ENCODE results near the gene CTIF.
"Not testable (repeated sequence)": the region's sequence is repeated elsewhere in the genome, so short reads cannot be mapped to it uniquely, and the experiment has no call there.

The CTIF gene

GRCh38 chr18:48861181-48861708 is 322.4 kb downstream of the CTIF start:
- no peak for DNase-seq

- no peak for DNase-seq
Observed at GRCh38 chr18:48862132-48862531, 323.3 kb downstream of the CTIF start.

GRCh38 chr18:48862678-48863270 is 323.9 kb downstream of the CTIF start:
- no peak for DNase-seq

- DNase-seq, result no peak
Observed at GRCh38 chr18:48863432-48864065, 324.7 kb downstream of the CTIF start.

- no peak for DNase-seq
Observed at GRCh38 chr18:48864876-48865275, 326.0 kb downstream of the CTIF start.

GRCh38 chr18:48866028-48866733 is 327.4 kb downstream of the CTIF start:
- DNase-seq, result no peak

- DNase-seq, result no peak
Observed at GRCh38 chr18:48866856-48867255, 328.0 kb downstream of the CTIF start.

GRCh38 chr18:48867978-48868377 is 329.1 kb downstream of the CTIF start:
- DNase-seq, result no peak

GRCh38 chr18:48868468-48869466 is 329.9 kb downstream of the CTIF start:
- no peak for DNase-seq

GRCh38 chr18:48869591-48869990 is 330.8 kb downstream of the CTIF start:
- DNase-seq, result no peak

- DNase-seq, result not testable (repeated sequence)
Observed at GRCh38 chr18:48870926-48871325, 332.1 kb downstream of the CTIF start.

GRCh38 chr18:48871391-48872166 is 332.7 kb downstream of the CTIF start:
- no peak for DNase-seq

GRCh38 chr18:48872234-48873145 is 333.7 kb downstream of the CTIF start:
- no peak for DNase-seq

- DNase-seq, result no peak
Observed at GRCh38 chr18:48874233-48874632, 335.4 kb downstream of the CTIF start.

GRCh38 chr18:48874701-48875162 is 335.9 kb downstream of the CTIF start:
- DNase-seq, result no peak

GRCh38 chr18:48875314-48875941 is 336.6 kb downstream of the CTIF start:
- DNase-seq, result no peak

GRCh38 chr18:48875942-48876511 is 337.2 kb downstream of the CTIF start:
- no peak for DNase-seq

GRCh38 chr18:48876590-48876989 is 337.8 kb downstream of the CTIF start:
- DNase-seq, result no peak

- DNase-seq, result no peak
Observed at GRCh38 chr18:48877941-48878340, 339.1 kb downstream of the CTIF start.

- no peak for DNase-seq
Observed at GRCh38 chr18:48878471-48878870, 339.6 kb downstream of the CTIF start.

All from SW 1271 (cell line).